Nephron progenitor cell (in vitro differentiated cells): ENCODE results near the gene EGLN2.

Experiments
- DNase-seq: peaks from one replicate; pipeline ENCODE4 v3.0.0; 2021
- H3K27ac Mint-ChIP-seq: 2 replicates; pipeline ENCODE4 v1.8.0; 2021; ENCODE audit warnings: mild to moderate bottlenecking, moderate library complexity, mixed read lengths
- H3K27me3 Mint-ChIP-seq: 2 replicates; pipeline ENCODE4 v1.8.0; 2021; ENCODE audit warnings: mild to moderate bottlenecking, low read depth, mixed read lengths; ENCODE audit not compliant: poor library complexity
- H3K36me3 Mint-ChIP-seq: 2 replicates; pipeline ENCODE4 v1.8.0; 2021; ENCODE audit warnings: low read depth, mixed read lengths
- H3K4me1 Mint-ChIP-seq: 2 replicates; pipeline ENCODE4 v1.8.0; 2021; ENCODE audit warnings: mixed read lengths
- H3K4me3 Mint-ChIP-seq: 2 replicates; pipeline ENCODE4 v1.8.0; 2021; ENCODE audit warnings: mild to moderate bottlenecking, moderate library complexity, mixed read lengths
- H3K9me3 Mint-ChIP-seq: 2 replicates; pipeline ENCODE4 v1.8.0; 2021; ENCODE audit warnings: mild to moderate bottlenecking, moderate library complexity, mixed read lengths
- TF ChIP-seq, protein P1 (sequence below): fragments of 200-600 bp; sonication (generic); IDR thresholded peaks from 2 replicates; pipeline ENCODE4 v1.5.0; 2021; ENCODE audit warnings: antibody characterized with exemption

Gene EGLN2

DNA sequence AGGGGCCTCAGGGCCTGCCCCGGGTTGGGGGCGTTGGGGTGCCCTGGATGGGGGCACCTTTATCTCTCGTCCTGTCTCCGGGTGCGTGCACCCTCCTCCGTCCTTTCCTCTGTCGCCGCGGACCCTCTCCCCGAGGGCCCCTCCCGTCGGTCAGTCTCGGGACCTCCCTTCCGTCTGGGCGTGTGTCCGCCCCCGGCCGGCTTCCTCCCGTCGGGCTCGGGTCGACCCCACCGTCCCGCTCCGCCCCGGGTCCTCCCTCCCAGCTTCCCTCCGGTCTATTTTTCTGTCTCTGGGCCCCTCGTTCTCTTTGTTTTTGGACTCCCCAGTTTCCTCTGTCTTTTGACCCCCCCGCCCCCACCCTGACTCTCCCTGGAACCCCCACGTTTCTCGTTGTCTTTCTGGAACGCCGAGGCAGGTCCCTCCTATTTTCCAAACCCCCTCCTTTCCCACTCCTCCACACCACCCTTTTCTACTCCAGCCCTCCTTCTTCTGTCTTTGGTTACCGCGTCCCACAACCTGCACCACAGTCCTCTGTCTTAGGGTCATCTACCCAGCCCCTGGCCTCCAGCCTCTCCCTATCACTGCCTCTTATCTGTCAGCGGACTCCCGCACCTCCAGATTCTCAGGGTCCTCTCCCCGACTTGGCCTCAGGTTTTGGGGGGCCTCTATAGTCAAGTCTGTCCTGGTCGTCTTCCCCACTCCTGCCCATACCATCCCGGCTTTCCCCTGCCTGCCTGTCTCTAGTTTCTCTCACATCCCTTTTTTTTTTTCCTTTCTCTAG is 757 bp downstream of the EGLN2 start:
- H3K36me3 Mint-ChIP-seq: peaks cover 9% of the 10 kb centered on the region
- no peaks in the 10 kb centered on the region for H3K27me3 Mint-ChIP-seq
- TF ChIP-seq, protein P1, sequence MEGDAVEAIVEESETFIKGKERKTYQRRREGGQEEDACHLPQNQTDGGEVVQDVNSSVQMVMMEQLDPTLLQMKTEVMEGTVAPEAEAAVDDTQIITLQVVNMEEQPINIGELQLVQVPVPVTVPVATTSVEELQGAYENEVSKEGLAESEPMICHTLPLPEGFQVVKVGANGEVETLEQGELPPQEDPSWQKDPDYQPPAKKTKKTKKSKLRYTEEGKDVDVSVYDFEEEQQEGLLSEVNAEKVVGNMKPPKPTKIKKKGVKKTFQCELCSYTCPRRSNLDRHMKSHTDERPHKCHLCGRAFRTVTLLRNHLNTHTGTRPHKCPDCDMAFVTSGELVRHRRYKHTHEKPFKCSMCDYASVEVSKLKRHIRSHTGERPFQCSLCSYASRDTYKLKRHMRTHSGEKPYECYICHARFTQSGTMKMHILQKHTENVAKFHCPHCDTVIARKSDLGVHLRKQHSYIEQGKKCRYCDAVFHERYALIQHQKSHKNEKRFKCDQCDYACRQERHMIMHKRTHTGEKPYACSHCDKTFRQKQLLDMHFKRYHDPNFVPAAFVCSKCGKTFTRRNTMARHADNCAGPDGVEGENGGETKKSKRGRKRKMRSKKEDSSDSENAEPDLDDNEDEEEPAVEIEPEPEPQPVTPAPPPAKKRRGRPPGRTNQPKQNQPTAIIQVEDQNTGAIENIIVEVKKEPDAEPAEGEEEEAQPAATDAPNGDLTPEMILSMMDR: no peak
- peak overlapping the region; percentile 98 for H3K27ac Mint-ChIP-seq
- peak overlapping the region; percentile 97 for H3K4me3 Mint-ChIP-seq
- H3K9me3 Mint-ChIP-seq: no peaks in the 10 kb centered on the region
- DNase-seq: peak; percentile 58
- H3K4me1 Mint-ChIP-seq: peaks cover 53% of the 10 kb centered on the region

DNA sequence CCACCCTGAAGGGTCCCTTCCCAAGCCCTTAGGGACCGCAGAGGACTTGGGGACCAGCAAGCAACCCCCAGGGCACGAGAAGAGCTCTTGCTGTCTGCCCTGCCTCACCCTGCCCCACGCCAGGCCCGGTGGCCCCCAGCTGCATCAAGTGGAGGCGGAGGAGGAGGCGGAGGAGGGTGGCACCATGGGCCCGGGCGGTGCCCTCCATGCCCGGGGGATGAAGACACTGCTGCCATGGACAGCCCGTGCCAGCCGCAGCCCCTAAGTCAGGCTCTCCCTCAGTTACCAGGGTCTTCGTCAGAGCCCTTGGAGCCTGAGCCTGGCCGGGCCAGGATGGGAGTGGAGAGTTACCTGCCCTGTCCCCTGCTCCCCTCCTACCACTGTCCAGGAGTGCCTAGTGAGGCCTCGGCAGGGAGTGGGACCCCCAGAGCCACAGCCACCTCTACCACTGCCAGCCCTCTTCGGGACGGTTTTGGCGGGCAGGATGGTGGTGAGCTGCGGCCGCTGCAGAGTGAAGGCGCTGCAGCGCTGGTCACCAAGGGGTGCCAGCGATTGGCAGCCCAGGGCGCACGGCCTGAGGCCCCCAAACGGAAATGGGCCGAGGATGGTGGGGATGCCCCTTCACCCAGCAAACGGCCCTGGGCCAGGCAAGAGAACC is 1.5 kb downstream of the EGLN2 start:
- peak overlapping the region; percentile 98 for H3K27ac Mint-ChIP-seq
- H3K4me1 Mint-ChIP-seq: peaks cover 60% of the 10 kb centered on the region
- TF ChIP-seq, protein P1: no peak
- H3K4me3 Mint-ChIP-seq: peak overlapping the region; percentile 97
- no peaks in the 10 kb centered on the region for H3K9me3 Mint-ChIP-seq
- no peaks in the 10 kb centered on the region for H3K27me3 Mint-ChIP-seq
- peaks cover 9% of the 10 kb centered on the region for H3K36me3 Mint-ChIP-seq
- no peak for DNase-seq

DNA sequence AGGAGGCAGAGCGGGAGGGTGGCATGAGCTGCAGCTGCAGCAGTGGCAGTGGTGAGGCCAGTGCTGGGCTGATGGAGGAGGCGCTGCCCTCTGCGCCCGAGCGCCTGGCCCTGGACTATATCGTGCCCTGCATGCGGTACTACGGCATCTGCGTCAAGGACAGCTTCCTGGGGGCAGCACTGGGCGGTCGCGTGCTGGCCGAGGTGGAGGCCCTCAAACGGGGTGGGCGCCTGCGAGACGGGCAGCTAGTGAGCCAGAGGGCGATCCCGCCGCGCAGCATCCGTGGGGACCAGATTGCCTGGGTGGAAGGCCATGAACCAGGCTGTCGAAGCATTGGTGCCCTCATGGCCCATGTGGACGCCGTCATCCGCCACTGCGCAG is 2.0 kb downstream of the EGLN2 start:
- peaks cover 65% of the 10 kb centered on the region for H3K4me1 Mint-ChIP-seq
- TF ChIP-seq, protein P1: no peak
- no peak overlapping the region for H3K27ac Mint-ChIP-seq
- H3K9me3 Mint-ChIP-seq: no peaks in the 10 kb centered on the region
- peak overlapping the region; percentile 20 for H3K4me3 Mint-ChIP-seq
- DNase-seq: no peak
- peaks cover under 1% of the 10 kb centered on the region for H3K27me3 Mint-ChIP-seq
- peaks cover 9% of the 10 kb centered on the region for H3K36me3 Mint-ChIP-seq

DNA sequence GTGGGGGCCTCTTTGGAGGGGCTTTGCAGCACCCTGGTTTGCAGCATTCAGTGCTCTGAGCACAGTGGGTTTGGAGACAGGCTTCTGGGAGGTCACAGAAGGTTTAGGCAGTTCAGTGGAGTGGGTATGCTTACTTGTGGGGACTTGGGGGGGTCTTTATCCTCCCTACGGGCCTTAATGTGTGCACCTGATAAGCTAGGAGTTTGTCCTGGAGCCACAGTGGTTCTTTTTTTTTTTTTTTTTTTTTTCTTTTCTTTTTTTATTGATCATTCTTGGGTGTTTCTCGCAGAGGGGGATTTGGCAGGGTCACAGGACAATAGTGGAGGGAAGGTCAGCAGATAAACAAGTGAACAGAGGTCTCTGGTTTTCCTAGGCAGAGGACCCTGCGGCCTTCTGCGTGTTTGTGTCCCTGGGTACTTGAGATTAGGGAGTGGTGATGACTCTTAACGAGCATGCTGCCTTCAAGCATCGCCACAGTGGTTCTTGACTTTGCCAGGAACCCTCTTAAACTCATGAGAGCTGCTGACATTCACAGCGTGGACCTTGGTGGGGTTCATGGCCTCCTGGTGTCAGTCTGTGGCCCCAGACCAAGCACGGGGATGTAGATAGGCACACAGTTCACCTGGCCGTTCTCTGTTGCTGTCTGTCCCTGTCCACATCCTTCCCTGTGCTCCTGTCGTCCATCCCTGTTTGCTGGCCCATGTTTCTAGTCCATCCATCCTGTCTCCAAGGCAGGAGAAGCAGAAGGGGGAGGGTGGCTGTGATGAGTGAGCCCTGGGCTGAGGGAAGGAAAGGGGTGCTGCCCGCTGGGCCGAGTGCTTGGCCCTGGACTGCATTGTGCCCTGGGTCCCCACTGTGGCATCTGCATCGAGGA is 2.7 kb downstream of the EGLN2 start:
- H3K9me3 Mint-ChIP-seq: no peaks in the 10 kb centered on the region
- H3K4me3 Mint-ChIP-seq: peak overlapping the region; percentile 62
- H3K27me3 Mint-ChIP-seq: peaks cover 3% of the 10 kb centered on the region
- DNase-seq: no peak
- TF ChIP-seq, protein P1: no peak
- H3K4me1 Mint-ChIP-seq: peaks cover 72% of the 10 kb centered on the region
- H3K36me3 Mint-ChIP-seq: peaks cover 9% of the 10 kb centered on the region
- peak overlapping the region; percentile 51 for H3K27ac Mint-ChIP-seq

DNA sequence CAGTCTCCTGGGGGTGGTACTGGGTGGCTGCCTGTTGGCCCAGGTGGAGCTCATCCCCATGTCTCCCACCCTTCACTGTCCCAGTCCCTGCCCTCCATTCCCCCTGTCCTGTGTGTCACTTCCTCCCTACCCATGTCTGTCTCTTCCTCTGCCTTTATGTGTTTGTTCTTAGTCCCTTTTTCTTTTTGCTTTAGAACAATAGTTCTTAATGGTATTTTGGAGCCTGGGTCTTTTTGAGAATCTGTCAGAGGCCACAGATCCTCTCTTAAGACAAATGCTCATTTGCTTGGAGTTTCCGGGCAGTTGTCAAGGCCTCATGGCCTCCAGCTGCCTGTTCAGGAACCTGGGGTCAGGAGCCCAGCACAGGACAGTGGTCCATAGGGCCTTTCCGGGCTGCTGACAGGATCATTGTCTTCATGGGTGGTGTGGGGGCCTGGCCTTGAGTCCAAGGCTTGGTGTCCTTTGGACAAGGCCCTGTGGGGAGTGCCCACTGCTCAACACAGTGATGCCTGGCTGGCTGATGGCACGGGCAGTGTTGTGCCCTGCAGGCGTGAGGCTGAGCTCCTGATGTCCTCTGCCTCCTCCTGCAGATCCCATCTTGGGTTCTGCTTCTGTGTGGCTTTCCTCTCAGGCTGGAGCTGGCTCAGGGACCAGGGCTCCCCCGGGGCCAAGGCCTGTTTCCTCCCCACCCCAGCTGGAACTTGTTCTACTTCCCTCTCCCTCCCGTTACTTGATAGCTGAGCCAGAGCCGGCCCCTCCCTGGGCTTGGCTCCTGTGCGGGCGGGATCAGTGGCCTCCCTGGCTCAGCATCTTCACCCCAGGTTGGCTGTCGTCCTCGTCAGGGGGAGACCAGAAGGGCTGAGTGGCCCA is 3.5 kb downstream of the EGLN2 start:
- Mint-ChIP-seq H3K27me3 (peaks cover 3% of the 10 kb centered on the region), H3K4me1 (peaks cover 81% of the 10 kb centered on the region), H3K9me3 (no peaks in the 10 kb centered on the region), H3K27ac (peak overlapping the region; percentile 92), H3K36me3 (peaks cover 16% of the 10 kb centered on the region), H3K4me3 (peak overlapping the region; percentile 57)
- TF ChIP-seq, protein P1: no peak
- DNase-seq: no peak
